Psoas muscle (tissue), 8 donors: ENCODE measurements around the gene MCL1. TPM values are rescaled to one million over a fixed set of nuclear protein-coding genes. Genes with fewer than 3 reads are reported as not detected.
"Not testable (repeated sequence)": the region's sequence is repeated elsewhere in the genome, so short reads cannot be mapped to it uniquely, and the experiment has no call there.

Source experiments
- ATAC-seq, 4 donors: fragments of 200-7000 bp; cut with Tn5 transposase; one replicate each; pipeline ENCODE4 v1.9.1; 2020; ENCODE audit warnings: moderate library complexity in 3 of 4, mild to moderate bottlenecking in 2 of 4
- DNase-seq, 2 donors: peaks; one replicate each; pipeline ENCODE4 v3.0.0-alpha.2; 2020
- H3K27ac ChIP-seq: fragments of 200-600 bp; one replicate; pipeline ENCODE4 v1.8.0; 2022
- H3K27me3 ChIP-seq, 3 donors: fragments of 200-600 bp in 1 of 3; one replicate each; pipeline versions ENCODE4 v1.6.1 to v1.8.0; 2013 to 2022; ENCODE audit warnings: low read length in 2 of 3, mild to moderate bottlenecking in 2 of 3, moderate library complexity in 1 of 3; ENCODE audit not compliant: insufficient read depth in 3 of 3
- H3K36me3 ChIP-seq, 2 donors: fragments of 200-600 bp in 1 of 2; one replicate each; pipeline versions ENCODE4 v1.6.1 to v1.8.0; 2013 to 2022; ENCODE audit warnings: low read depth in 1 of 2, mild to moderate bottlenecking in 1 of 2, moderate library complexity in 1 of 2; ENCODE audit not compliant: insufficient read depth in 1 of 2
- H3K4me1 ChIP-seq: fragments of 200-600 bp; one replicate; pipeline ENCODE4 v1.8.0; 2022
- H3K4me3 ChIP-seq: fragments of 200-600 bp; one replicate; pipeline ENCODE4 v1.8.0; 2022; ENCODE audit warnings: mild to moderate bottlenecking
- H3K9me3 ChIP-seq: fragments of 200-600 bp; one replicate; pipeline ENCODE4 v1.8.0; 2022
- WGBS, 3 donors: extraction: QIAGEN DNeasy Blood & Tissue Kit; methylation state at CpG; one replicate each; pipeline versions ENCODE4 v1.1.6 to v1.1.7; 2013; 5-methylcytosine and 5-hydroxymethylcytosine counted together
- intact Hi-C, 2 donors: fragments of 100-400 bp; cut with DNase I; formaldehyde crosslinking; loops; one replicate each; pipeline versions ENCODE4 v1.11.0 to v1.14.2; 2022
- polyA plus RNA-seq, 3 donors: library from polyadenylated mRNA; stranded (reverse); fragments of 200-250 nt; gene quantifications; one replicate each; pipeline ENCODE4 v1.2.3, GENCODE V29; 2013
- total RNA-seq, 4 donors: library from RNA; stranded (reverse); fragmentation: NEBNext Ultra II Directional in 2 of 4; extraction: Animal tissue kit (Norgen Biotek cat#: 25700) in 2 of 4; gene quantifications; one replicate each; pipeline versions ENCODE4 v1.2.1 to v1.2.4, GENCODE V29; 2021 to 2023
- TF ChIP-seq, protein P1 (sequence below): fragments of 200-600 bp; IDR thresholded peaks from one replicate; pipeline ENCODE4 v1.8.0; 2022; ENCODE audit warnings: antibody characterized with exemption
- donor health status: healthy with polysubstance abuse.
- donor health status: DM: no; HTN: no; CAD: no; lungs with moderate emphysema.
- donor health status: Bipolar disorder and iron deficiency.
- donor health status: healthy.
- donor health status: DM: yes; HTN: yes; CAD: no.
- donor health status: DM: no; HTN: no; CAD: no.
- donor health status: DM: no; HTN: no; CAD: no.
- donor health status: DM: yes; HTN: yes; CAD: no.

The MCL1 gene
- total and polyA plus RNA-seq, 7 donors: 97.2 to 192 (median 128) TPM

DNA sequence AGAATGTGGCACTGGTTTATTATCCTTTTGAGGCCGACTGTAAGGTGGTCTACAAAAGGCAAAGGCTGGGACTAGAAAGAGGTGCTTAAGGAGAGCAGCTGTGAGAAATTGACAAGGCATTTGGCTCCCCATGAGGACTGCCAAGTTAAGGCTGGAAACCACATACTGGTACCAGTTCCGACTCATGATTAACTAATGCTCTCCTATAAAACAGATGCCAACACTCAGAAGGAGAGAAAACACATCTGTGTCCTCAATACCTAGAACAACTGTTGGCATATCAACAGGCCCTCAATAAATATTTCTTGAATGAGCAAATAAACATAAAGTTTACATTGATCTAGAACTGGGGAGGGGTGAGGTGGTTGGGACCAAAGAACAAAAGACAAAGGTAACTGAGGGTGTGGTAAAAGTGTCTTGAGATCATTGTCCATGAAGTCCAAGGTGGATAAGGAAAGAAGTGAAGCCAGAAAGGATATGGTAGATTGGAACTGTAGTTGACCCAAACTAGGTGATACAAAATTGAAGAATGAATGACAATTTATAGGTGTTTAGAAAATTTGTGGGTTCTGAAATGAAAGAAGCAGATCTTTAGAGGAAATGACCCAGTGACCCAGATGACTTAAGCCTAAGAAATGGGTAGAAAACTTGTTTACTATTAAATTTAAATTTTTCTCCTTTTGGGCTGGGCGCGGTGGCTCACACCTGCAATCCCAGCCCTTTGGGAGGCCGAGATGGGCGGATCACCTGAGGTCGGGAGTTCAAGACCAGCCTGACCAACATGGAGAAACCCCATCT, 16.9 kb upstream of the MCL1 start:
- DNase-seq: no peak
- Histone ChIP-seq H3K4me1 (no peaks in the 10 kb centered on the region), H3K27ac (no peak overlapping the region), H3K36me3 (peaks cover 0 to 5% of the 10 kb centered on the region in 2 donors), H3K9me3 (no peaks in the 10 kb centered on the region), H3K4me3 (no peak overlapping the region), H3K27me3 (no peaks in the 10 kb centered on the region)
- no peak for ATAC-seq
- WGBS, 3 donors: 87 to 89% (median 87%) methylated on average over 7 of the region's 7 CpGs
- intact Hi-C loops: no loop called here
- TF ChIP-seq, protein P1, sequence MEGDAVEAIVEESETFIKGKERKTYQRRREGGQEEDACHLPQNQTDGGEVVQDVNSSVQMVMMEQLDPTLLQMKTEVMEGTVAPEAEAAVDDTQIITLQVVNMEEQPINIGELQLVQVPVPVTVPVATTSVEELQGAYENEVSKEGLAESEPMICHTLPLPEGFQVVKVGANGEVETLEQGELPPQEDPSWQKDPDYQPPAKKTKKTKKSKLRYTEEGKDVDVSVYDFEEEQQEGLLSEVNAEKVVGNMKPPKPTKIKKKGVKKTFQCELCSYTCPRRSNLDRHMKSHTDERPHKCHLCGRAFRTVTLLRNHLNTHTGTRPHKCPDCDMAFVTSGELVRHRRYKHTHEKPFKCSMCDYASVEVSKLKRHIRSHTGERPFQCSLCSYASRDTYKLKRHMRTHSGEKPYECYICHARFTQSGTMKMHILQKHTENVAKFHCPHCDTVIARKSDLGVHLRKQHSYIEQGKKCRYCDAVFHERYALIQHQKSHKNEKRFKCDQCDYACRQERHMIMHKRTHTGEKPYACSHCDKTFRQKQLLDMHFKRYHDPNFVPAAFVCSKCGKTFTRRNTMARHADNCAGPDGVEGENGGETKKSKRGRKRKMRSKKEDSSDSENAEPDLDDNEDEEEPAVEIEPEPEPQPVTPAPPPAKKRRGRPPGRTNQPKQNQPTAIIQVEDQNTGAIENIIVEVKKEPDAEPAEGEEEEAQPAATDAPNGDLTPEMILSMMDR: no peak

DNA sequence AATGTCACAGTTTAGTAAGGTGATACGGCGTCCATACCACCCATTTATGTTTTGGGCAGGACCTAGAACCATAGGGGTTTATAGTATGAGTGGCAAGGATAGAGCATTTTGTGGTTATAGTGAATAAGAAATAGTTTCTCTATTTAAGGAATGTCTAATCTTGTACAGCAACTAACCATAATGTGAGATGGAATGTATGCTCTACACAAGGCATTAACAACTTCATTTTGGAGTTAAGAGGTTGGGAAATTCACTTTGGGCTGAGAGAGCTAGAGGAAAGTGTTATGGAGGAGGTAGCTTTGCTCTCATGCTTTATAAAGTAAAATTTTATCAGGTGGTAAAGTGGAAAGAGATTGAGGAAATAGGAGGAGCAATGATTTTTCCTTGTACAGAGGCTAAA, 3.0 kb upstream of the MCL1 start:
- ATAC-seq: no peak
- intact Hi-C loops: no loop called here
- peaks cover 6% of the 10 kb centered on the region for H3K4me1 ChIP-seq
- WGBS, 3 donors: 66 to 100% (median 92%) methylated on average over 2 of the region's 2 CpGs
- DNase-seq: no peak
- H3K27me3 ChIP-seq: no peaks in the 10 kb centered on the region
- TF ChIP-seq, protein P1: no peak
- H3K27ac ChIP-seq: peak overlapping the region; percentile 16
- peaks cover 0 to 10% of the 10 kb centered on the region in 2 donors for H3K36me3 ChIP-seq
- no peak overlapping the region for H3K4me3 ChIP-seq
- H3K9me3 ChIP-seq: no peaks in the 10 kb centered on the region

DNA sequence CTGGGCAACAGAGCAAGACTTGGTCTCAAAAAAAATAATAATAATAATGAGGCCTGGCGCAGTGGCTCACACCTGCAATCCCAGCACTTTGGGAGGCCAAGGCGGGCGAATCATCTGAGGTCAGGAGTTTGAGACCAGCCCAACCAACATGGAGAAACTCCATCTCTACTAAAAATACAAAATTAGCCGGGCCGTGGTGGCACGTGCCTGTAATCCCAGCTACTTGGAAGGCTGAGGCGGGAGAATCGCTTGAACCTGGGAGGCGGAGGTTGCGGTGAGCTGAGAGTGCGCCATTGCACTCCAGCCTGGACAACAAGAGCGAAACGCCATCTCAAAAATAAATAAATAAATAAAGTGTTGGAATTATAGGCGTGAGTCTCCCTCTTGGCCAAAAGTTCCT, 2.6 kb upstream of the MCL1 start:
- intact Hi-C loops, ATAC-seq, H3K9me3 ChIP-seq, DNase-seq, H3K4me1 ChIP-seq, H3K4me3 ChIP-seq, H3K27ac ChIP-seq, H3K27me3 ChIP-seq: not testable (repeated sequence)
- 89 to 96% (median 93%) methylated on average over 14 of the region's 14 CpGs for WGBS, 3 donors
- peaks cover 2 to 14% of the 10 kb centered on the region in 2 donors for H3K36me3 ChIP-seq

DNA sequence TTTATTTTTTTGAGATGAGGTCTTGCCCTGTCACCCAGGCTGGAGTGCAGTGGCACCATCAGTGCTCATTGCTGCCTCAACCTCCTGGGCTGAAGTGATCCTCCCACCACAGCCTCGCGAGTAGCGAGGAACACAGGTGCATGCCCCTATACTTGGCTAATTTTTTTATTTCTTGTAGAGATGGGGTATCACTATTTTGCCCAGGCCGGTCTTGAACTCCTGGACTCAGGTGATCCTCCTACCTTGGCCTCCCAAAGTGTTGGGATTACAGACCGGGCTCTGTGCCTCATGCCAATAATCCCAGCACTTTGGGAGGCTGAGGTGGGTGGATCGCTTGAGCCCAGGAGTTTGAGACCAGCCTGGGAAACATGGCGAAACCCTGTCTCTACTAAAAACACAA, 2.0 kb upstream of the MCL1 start:
- intact Hi-C loops, H3K9me3 ChIP-seq, H3K27me3 ChIP-seq, H3K4me1 ChIP-seq, H3K4me3 ChIP-seq, DNase-seq, ATAC-seq: not testable (repeated sequence)
- Histone ChIP-seq H3K27ac (peak overlapping the region; percentile 34), H3K36me3 (peaks cover 3 to 20% of the 10 kb centered on the region in 2 donors)
- WGBS, 3 donors: 96 to 97% (median 96%) methylated on average over 7 of the region's 7 CpGs

DNA sequence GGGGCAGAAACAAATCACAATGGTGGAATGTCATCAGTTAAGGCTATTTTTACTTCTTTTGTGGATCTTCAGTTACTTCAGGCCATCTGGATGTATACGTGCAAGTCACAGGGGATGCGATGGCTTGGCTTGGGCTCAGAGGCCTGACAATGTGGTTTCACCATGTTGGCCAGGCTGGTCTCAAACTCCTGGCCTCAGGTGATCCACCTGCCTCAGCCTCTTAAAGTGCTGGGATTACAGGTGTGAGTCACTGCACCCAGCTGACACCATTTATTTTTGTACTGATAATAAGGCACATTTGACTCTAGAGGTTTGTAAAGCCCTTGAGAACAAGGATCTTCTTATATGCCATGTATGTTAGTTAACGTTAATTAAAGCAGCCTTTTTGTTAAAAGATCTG, 1.6 kb upstream of the MCL1 start:
- peak overlapping the region; percentile 34 for H3K27ac ChIP-seq
- not testable (repeated sequence) for H3K27me3 ChIP-seq, DNase-seq

DNA sequence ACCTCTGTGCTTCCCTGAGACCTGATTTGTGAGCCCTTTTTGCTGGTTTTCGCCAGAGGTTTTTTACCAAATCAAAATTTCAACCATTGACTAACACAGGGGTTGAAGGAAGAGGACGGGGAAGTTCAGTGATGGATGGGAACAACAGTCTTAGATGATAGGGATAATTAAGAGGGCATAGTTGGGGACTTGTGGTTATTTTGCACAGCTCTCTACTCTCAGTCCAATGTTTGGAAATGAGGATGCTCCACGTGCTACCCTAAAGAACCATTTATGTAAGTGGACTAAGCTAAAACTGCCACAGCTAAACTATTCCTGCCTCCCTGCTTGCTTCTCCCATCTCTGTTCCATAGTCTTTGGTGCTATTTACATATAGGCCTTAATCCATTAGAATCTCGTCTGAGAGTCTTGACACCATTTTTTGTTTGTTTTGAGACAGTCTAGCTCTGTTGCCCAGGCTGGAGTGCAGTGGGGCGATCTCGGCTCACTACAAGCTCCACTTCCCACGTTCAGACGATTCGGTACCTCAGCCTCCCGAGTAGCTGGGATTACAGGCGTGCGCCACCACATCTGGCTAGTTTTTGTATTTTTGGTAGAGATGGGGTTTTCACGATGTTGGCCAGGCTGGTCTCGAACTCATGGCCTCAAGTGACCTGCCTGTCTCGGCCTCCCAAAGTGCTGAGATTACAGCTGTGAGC, 684 bp upstream of the MCL1 start:
- Histone ChIP-seq H3K36me3 (peaks cover 10 to 33% of the 10 kb centered on the region in 2 donors), H3K4me1 (peaks cover 10% of the 10 kb centered on the region), H3K9me3 (no peaks in the 10 kb centered on the region), H3K27ac (peak overlapping the region; percentile 100), H3K27me3 (no peaks in the 10 kb centered on the region), H3K4me3 (peak overlapping the region; percentile 92)
- TF ChIP-seq, protein P1: no peak
- peak in 2 of 4 donors; percentile 0 to 7 for ATAC-seq
- WGBS, 3 donors: 53 to 65% (median 61%) methylated on average over 15 of the region's 15 CpGs
- DNase-seq: no peak
- intact Hi-C loops: loop anchor here (1.0 to 5.0 kb wide), 3 partner anchors 19 to 42 kb away; no protein-coding TSS in a partner anchor

More for the DNA sequence above, 1.6 kb upstream of the MCL1 start:
- WGBS, 3 donors: 80 to 92% (median 90%) methylated on average over 3 of the region's 3 CpGs
- peaks cover 4 to 24% of the 10 kb centered on the region in 2 donors for H3K36me3 ChIP-seq
- ATAC-seq, intact Hi-C loops, H3K9me3 ChIP-seq, H3K4me1 ChIP-seq, H3K4me3 ChIP-seq: not testable (repeated sequence)
